HEK293 (cell line): ENCODE results near the gene ITGAX.

Experiments used
- YY1 ChIP-seq: fragments of 450-650 bp; formaldehyde crosslinking; IDR thresholded peaks from 2 replicates; pipeline ENCODE4 v1.5.1; 2018; ENCODE audit warnings: missing biosample characterization, missing genetic modification characterization
- ZBTB20 ChIP-seq: fragments of 450-650 bp; formaldehyde crosslinking; IDR thresholded peaks from 2 replicates; pipeline ENCODE4 v1.5.1; 2016; ENCODE audit warnings: missing biosample characterization, missing genetic modification characterization
- ZBTB8A ChIP-seq: fragments of 450-650 bp; formaldehyde crosslinking; IDR thresholded peaks from 2 replicates; pipeline ENCODE4 v1.5.1; 2016; ENCODE audit warnings: missing biosample characterization, missing genetic modification characterization
- ZNF184 ChIP-seq: fragments of 450-650 bp; IDR thresholded peaks from 2 replicates; pipeline ENCODE4 v1.5.1; 2018; ENCODE audit warnings: missing biosample characterization, mild to moderate bottlenecking, missing genetic modification characterization
- ZNF37A ChIP-seq: fragments of 450-650 bp; IDR thresholded peaks from 2 replicates; pipeline ENCODE4 v1.5.1; 2018; ENCODE audit warnings: missing biosample characterization, missing genetic modification characterization
- ZNF423 ChIP-seq: fragments of 450-650 bp; formaldehyde crosslinking; IDR thresholded peaks from 2 replicates; pipeline ENCODE4 v1.5.1; 2016; ENCODE audit warnings: missing biosample characterization, missing genetic modification characterization
- ZNF626 ChIP-seq: fragments of 450-650 bp; sonication (Bioruptor Pico); formaldehyde crosslinking; IDR thresholded peaks from 2 replicates; pipeline ENCODE4 v1.5.1; 2018; ENCODE audit warnings: missing biosample characterization, missing genetic modification characterization, inconsistent platforms
- ZNF777 ChIP-seq: fragments of 450-650 bp; formaldehyde crosslinking; IDR thresholded peaks from 2 replicates; pipeline ENCODE4 v1.5.1; 2017; ENCODE audit warnings: missing biosample characterization, missing genetic modification characterization, borderline replicate concordance
- TF ChIP-seq, protein P1 (sequence below): fragments of 450-650 bp; formaldehyde crosslinking; IDR thresholded peaks from 2 replicates; pipeline ENCODE4 v1.5.1; 2016; ENCODE audit warnings: missing biosample characterization, missing genetic modification characterization, borderline replicate concordance
- TF ChIP-seq, protein P2 (sequence below): fragments of 450-650 bp; formaldehyde crosslinking; IDR thresholded peaks from 2 replicates; pipeline ENCODE4 v1.5.1; 2016; ENCODE audit warnings: missing biosample characterization, missing genetic modification characterization
- TF ChIP-seq, protein P3 (sequence below): fragments of 450-650 bp; formaldehyde crosslinking; IDR thresholded peaks from 2 replicates; pipeline ENCODE4 v1.5.1; 2016; ENCODE audit warnings: missing biosample characterization, missing genetic modification characterization

DNA sequence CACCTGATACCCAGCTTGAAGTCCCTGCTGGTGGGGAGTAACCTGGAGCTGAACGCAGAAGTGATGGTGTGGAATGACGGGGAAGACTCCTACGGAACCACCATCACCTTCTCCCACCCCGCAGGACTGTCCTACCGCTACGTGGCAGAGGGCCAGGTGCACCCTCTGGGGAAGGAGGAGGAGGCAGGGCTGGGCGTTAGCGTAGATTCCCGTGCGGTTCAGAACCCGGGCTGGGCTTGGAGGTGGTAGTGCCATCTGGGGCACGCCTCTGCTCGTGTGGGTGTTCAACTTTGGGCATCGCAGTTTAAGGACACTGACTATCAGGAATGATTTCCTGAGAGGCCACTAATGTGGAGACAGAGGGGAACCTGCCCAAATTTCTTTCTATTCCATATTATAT lies 18.3 kb downstream of the ITGAX start:
- no peak for TF ChIP-seq ZBTB8A (tag by site-specific recombination)
- TF ChIP-seq, protein P1, sequence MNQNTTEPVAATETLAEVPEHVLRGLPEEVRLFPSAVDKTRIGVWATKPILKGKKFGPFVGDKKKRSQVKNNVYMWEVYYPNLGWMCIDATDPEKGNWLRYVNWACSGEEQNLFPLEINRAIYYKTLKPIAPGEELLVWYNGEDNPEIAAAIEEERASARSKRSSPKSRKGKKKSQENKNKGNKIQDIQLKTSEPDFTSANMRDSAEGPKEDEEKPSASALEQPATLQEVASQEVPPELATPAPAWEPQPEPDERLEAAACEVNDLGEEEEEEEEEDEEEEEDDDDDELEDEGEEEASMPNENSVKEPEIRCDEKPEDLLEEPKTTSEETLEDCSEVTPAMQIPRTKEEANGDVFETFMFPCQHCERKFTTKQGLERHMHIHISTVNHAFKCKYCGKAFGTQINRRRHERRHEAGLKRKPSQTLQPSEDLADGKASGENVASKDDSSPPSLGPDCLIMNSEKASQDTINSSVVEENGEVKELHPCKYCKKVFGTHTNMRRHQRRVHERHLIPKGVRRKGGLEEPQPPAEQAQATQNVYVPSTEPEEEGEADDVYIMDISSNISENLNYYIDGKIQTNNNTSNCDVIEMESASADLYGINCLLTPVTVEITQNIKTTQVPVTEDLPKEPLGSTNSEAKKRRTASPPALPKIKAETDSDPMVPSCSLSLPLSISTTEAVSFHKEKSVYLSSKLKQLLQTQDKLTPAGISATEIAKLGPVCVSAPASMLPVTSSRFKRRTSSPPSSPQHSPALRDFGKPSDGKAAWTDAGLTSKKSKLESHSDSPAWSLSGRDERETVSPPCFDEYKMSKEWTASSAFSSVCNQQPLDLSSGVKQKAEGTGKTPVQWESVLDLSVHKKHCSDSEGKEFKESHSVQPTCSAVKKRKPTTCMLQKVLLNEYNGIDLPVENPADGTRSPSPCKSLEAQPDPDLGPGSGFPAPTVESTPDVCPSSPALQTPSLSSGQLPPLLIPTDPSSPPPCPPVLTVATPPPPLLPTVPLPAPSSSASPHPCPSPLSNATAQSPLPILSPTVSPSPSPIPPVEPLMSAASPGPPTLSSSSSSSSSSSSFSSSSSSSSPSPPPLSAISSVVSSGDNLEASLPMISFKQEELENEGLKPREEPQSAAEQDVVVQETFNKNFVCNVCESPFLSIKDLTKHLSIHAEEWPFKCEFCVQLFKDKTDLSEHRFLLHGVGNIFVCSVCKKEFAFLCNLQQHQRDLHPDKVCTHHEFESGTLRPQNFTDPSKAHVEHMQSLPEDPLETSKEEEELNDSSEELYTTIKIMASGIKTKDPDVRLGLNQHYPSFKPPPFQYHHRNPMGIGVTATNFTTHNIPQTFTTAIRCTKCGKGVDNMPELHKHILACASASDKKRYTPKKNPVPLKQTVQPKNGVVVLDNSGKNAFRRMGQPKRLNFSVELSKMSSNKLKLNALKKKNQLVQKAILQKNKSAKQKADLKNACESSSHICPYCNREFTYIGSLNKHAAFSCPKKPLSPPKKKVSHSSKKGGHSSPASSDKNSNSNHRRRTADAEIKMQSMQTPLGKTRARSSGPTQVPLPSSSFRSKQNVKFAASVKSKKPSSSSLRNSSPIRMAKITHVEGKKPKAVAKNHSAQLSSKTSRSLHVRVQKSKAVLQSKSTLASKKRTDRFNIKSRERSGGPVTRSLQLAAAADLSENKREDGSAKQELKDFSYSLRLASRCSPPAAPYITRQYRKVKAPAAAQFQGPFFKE (tag by site-specific recombination), result no peak
- no peak for TF ChIP-seq YY1 (tag by site-specific recombination)
- TF ChIP-seq, protein P2, sequence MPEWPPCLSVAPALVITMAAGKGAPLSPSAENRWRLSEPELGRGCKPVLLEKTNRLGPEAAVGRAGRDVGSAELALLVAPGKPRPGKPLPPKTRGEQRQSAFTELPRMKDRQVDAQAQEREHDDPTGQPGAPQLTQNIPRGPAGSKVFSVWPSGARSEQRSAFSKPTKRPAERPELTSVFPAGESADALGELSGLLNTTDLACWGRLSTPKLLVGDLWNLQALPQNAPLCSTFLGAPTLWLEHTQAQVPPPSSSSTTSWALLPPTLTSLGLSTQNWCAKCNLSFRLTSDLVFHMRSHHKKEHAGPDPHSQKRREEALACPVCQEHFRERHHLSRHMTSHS (tag by site-specific recombination), result no peak
- TF ChIP-seq ZNF777 (tag by site-specific recombination), result no peak
- TF ChIP-seq, protein P3, sequence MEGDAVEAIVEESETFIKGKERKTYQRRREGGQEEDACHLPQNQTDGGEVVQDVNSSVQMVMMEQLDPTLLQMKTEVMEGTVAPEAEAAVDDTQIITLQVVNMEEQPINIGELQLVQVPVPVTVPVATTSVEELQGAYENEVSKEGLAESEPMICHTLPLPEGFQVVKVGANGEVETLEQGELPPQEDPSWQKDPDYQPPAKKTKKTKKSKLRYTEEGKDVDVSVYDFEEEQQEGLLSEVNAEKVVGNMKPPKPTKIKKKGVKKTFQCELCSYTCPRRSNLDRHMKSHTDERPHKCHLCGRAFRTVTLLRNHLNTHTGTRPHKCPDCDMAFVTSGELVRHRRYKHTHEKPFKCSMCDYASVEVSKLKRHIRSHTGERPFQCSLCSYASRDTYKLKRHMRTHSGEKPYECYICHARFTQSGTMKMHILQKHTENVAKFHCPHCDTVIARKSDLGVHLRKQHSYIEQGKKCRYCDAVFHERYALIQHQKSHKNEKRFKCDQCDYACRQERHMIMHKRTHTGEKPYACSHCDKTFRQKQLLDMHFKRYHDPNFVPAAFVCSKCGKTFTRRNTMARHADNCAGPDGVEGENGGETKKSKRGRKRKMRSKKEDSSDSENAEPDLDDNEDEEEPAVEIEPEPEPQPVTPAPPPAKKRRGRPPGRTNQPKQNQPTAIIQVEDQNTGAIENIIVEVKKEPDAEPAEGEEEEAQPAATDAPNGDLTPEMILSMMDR (tag by site-specific recombination), result no peak
- TF ChIP-seq ZNF423 (tag by site-specific recombination), result no peak
- TF ChIP-seq ZNF184, result no peak
- no peak for TF ChIP-seq ZNF626 (tag by site-specific recombination)
- TF ChIP-seq ZBTB20, result no peak
- TF ChIP-seq ZNF37A, result no peak
